ENCODE results near the gene BPGM.
"Not testable (repeated sequence)": the region's sequence is repeated elsewhere in the genome, so short reads cannot be mapped to it uniquely, and the experiment has no call there.

Gene BPGM

DNA sequence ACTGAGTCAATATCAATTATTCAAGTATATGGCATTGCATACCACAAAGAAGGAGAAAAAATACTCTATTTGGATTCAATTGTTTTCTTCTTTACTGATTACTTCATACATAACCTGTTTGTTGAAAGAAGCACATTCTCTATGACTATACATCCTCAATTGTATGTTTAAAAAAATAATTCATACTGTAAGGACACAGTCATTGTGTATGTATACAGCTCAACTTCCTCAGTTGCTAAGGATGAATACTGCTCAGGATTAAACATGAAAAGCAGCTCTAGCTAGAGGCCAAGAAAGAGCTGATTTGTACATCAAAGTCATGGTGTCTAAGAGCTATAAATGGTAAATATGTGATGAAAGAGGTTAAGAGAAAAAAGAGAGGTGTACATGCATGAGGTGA lies 15.8 kb upstream of the BPGM start:
- no peak for DNase-seq (ENCODE audit: low read depth in 2 of 2, low spot score in 1 of 2)

GRCh38 chr7:134632052-134632451 lies 14.6 kb upstream of the BPGM start:
- DNase-seq (ENCODE audit: low read depth in 2 of 2, low spot score in 1 of 2) = no peak

DNA sequence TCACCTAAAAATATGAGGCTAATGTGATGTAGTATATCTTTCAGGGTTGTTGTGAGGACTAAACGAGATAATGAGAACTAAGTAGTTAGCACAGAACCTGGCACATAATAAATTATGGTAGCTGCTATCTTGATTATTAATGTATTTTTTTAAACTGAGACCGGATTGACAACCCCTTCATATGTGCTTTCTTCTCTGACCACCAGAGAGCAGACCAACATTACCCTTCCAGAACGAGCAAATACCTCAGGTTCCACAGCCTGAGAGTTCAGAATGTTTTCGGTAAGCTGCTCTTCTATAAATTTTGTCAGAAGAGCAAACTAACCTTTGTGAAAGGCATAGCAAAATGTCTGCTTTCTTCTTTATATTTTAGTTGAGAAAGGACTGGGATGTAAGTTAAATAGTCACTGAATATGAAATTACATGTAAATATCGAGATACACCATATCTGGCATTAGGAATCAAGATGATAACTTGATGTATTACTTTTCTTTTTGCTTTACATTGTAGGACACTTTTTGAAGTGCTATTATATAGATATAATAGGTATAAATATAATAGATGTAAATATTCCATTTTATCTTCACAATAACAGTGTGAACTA lies 13.6 kb upstream of the BPGM start:
- DNase-seq (ENCODE audit: low read depth in 2 of 2, low spot score in 1 of 2) = no peak

- no peak for DNase-seq (ENCODE audit: low read depth in 2 of 2, low spot score in 1 of 2)
Observed at GRCh38 chr7:134636008-134636449, 10.6 kb upstream of the BPGM start.

GRCh38 chr7:134637441-134637840 lies 9.2 kb upstream of the BPGM start:
- no peak for DNase-seq (ENCODE audit: low read depth in 2 of 2, low spot score in 1 of 2)

GRCh38 chr7:134637934-134638719 lies 8.5 kb upstream of the BPGM start:
- no peak for DNase-seq (ENCODE audit: low read depth in 2 of 2, low spot score in 1 of 2)

DNA sequence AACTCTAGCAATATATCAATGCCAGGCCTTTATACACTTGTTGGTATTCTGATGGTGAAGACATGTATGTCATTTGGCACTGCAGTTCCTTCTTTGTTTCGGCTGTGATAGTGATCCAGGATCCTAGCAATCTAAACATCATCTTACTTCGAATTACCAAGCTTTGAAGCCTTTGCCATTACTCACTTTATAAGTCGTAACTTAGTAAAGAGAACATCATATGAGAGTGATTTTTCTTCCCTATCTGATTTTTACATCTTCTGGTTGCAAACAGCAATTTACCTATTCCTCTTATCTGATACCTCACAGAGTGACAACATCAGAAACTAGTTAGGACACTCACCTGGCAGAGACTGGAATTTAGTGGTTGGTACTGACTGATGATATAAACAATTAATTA lies 7.6 kb upstream of the BPGM start:
- no peak for DNase-seq (ENCODE audit: low read depth in 2 of 2, low spot score in 1 of 2)

DNA sequence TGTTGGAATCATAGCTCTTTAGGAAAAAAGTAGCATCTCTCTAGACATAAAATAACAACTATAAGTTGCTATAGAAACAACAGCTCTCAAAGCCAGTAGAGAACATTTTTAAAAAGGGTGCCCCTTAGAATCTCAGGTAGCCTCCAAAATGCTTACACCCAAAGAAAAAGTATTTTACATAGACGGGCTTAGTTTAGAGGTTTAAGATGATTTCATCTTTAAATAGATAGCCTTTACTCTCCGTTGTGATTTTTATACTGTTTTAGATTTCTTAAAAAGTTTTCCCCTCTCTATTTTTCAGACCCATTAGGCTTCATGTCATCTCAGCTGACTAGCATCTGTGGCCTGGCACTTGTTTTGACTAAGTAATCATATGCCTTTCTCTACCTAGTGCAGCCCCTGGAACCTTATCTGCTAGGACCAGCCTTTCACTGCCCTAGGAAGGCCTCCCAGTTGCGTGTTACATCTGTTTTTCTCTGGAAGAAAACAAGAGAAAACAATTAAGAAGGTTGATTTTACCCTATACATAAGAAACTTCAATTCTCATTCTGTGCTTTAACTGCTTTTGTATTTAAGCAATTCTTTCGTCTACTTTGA lies 6.9 kb upstream of the BPGM start:
- DNase-seq (ENCODE audit: low read depth in 2 of 2, low spot score in 1 of 2) = no peak

DNA sequence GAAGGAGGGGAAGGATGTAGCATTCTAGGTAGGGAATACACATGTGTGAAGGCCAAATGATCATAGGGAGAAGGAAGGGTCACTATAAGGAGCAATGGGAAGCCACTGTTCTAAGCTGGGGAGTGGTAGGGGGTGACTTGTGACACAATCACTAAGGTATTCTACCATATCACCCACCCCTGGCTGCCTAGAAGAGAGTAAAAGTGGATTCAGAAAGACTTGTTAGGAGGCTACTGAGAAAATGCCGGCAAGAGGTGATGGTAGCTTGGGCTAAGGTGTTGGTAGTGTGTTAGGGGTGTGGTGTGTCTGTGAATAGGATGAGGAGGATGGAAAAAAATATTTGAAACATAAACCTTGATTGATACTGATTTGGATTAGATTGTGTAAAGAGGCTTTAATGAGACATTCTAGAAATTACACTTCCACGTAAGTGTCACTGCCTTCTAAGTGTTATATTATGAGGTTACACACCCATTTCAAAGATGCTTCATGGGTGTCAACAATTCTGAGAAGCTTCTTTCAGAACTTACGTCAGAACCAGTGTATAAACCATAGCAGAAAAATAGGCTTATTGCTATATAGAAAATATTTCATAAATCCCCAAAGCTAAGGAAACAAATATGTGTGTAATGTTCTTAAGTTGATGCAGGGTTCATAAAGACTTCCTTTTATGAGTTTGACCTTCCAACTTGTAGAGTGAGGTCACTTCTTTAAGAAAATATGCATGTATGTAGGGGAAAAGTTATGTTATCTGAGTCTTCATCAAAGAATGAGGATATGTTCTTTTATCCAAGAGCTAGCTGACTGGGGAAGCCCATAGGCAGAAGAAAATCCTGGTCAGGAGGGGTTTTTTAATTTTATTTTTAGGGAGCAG lies 5.6 kb upstream of the BPGM start:
- DNase-seq (ENCODE audit: low read depth in 2 of 2, low spot score in 1 of 2) = no peak

GRCh38 chr7:134641981-134642380 lies 4.7 kb upstream of the BPGM start:
- not testable (repeated sequence) for DNase-seq (ENCODE audit: low read depth in 2 of 2, low spot score in 1 of 2)

GRCh38 chr7:134643131-134643530 lies 3.5 kb upstream of the BPGM start:
- no peak for DNase-seq (ENCODE audit: low read depth in 2 of 2, low spot score in 1 of 2)

- no peak for DNase-seq (ENCODE audit: low read depth in 2 of 2, low spot score in 1 of 2)
Observed at GRCh38 chr7:134645478-134645877, 1.2 kb upstream of the BPGM start.

DNA sequence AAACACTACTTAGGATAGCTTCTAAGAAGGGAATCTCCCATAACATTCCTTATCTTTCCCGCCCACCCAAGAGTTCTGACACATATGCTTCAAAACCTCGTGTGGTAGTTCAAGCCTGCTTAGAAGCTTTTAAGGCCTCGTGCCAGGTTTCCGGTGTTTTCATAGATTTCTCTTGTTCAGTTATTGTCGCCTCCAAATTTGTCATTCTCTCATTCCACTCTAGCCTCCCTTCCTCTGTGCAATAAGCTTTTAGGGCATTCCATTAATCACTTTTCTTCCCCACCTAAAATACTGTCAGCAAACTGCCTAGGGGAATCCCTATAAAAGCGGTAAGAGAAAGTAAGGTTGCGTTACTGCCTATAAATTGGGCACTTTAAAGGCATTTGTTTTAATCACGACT lies 718 bp upstream of the BPGM start:
- DNase-seq (ENCODE audit: low read depth in 2 of 2, low spot score in 1 of 2) = no peak

- DNase-seq (ENCODE audit: low read depth in 2 of 2, low spot score in 1 of 2) = no peak
Observed at GRCh38 chr7:134648456-134648855, 1.8 kb downstream of the BPGM start.

- no peak for DNase-seq (ENCODE audit: low read depth in 2 of 2, low spot score in 1 of 2)
Observed at GRCh38 chr7:134649226-134649775, 2.6 kb downstream of the BPGM start.

DNA sequence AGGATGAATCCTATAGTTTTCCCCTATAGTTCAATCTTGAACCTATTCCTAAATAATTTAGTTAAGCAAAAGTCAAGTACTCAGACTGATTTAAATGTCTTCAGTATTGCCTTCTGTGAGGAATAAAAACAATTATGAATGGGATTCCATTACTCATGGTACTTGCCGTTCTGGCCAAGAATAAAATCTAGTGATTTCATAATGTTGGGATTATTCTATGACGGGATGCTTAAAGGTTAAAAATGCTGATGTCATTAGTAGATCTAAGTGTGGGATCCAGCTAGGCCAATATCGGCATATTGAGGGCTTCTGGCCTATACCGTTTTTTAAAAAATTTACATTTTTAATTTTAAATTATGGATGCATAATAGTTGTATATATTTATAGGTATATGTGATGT lies 5.3 kb downstream of the BPGM start:
- no peak for DNase-seq (ENCODE audit: low read depth in 2 of 2, low spot score in 1 of 2)

GRCh38 chr7:134654104-134654775 lies 7.6 kb downstream of the BPGM start:
- DNase-seq (ENCODE audit: low read depth in 2 of 2, low spot score in 1 of 2) = no peak

DNA sequence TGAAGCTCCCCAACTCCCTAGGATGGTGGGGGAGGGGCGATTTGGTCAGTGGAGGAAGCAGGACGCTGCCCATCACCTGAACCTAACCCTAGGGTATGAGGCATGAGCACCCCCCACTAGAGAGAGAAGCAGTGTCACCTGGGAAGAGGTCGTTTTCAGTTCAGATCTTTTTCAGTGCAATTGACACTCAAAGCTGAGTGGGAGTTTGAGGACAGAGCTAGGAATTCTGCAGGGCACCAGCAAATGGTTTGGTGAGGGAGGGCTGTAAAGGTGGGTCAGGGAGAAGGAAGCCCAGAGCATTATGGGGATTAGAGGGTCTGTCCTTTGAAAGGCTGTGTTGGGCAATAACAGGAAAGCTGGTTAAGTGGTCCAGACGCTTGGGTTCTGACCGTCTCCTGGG lies 10.9 kb downstream of the BPGM start:
- no peak for DNase-seq (ENCODE audit: low read depth in 2 of 2, low spot score in 1 of 2)

DNA sequence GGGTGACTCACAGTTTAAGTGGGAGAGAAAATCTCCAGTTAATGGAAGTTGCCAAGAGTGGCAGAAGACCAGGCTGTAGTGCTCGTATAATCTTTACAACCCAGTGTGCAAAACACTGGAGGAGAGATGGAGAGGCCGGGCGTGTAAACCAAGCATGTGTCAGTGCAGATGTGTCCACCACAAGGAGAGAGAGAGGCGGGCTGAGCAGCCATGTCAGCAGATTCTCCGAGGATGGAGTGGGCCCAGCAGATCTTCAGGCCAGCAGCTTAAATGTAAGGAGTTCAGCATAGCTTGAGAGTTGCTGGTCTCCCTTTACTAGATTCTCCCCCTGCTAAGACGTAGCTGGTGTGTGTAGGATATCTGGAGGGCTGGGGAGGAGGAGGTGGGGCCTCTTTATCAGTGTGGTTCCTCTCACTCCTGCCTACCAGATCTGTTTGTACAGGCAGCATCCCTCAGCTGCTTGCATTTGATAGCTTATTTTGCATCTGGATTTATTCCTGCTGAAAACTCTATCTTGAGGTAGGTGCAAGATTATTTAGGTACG lies 13.7 kb downstream of the BPGM start:
- DNase-seq (ENCODE audit: low read depth in 2 of 2, low spot score in 1 of 2) = no peak

DNA sequence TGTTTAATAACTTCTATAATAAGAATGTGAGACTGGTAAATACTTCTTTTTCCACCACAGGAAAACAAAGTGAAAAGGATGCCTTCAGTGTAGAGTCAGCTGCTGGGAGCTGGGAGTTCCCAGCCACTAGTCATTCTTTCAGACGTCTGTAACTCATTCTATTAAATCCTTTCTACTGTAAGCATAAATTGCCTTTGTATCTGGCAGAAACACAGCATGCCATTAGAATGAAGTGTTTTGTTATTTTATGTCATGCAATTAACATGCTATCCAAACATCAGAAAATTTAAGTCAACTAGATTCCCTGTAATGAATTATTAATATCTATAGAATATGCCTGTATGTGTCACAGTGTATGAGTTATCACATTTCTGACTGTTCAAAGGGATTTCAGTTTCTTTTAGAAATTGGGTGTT lies 14.3 kb downstream of the BPGM start:
- DNase-seq (ENCODE audit: low read depth in 2 of 2, low spot score in 1 of 2) = no peak
